Retinal pigment epithelial cell (primary cell): Measurements from ENCODE around the gene DYNLT4.
"Not testable (repeated sequence)": the region's sequence is repeated elsewhere in the genome, so short reads cannot be mapped to it uniquely, and the experiment has no call there.

Experiments
- DNase-seq: peaks from one replicate; pipeline ENCODE4 v3.0.0-alpha.2; 2010; ENCODE audit warnings: low read depth
- H3K4me3 ChIP-seq: 2 replicates; pipeline ENCODE4 v1.5.1; 2011; ENCODE audit warnings: mild to moderate bottlenecking, low read length, control low read depth, moderate library complexity
- CTCF ChIP-seq: conservative IDR thresholded peaks from 2 replicates; pipeline ENCODE4 v1.5.1; 2011; ENCODE audit warnings: low read depth, low read length, control low read depth, inconsistent platforms

The DYNLT4 gene

DNA sequence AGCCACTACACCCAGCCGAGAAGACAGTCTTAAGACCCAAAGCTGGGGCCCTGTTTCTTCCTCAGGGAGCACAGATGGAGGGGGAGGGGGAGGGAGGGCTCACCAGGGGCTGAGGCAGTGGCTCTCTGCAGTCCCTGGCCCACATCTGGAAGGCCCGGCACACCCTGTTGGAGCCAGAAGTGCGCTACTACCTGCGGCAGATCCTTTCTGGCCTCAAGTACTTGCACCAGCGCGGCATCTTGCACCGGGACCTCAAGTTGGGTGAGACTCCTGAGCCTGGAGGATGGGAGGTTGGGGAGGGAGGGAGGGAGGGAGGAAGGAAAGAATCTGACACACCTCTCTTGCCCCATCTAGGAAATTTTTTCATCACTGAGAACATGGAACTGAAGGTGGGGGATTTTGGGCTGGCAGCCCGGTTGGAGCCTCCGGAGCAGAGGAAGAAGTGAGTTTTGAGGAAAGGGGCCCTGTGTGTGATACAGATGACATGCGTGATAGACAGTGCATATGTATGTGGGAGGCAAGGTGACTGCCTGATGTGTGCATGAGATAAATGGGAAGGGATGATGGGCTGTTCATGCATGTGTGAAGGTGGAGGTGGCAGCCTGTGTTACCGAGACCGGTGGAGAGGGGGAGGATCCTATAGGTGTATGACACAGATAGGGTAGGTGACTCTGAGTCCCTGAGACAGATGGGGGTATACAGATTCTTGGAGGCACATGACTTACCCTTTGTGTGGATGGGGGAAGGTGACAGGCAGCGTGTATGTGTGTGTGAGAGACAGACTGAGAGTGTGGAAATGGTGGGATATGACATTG lies 5.5 kb downstream of the DYNLT4 start:
- peak overlapping the region; percentile 64 for H3K4me3 ChIP-seq
- TF ChIP-seq CTCF = no peak
- no peak for DNase-seq

DNA sequence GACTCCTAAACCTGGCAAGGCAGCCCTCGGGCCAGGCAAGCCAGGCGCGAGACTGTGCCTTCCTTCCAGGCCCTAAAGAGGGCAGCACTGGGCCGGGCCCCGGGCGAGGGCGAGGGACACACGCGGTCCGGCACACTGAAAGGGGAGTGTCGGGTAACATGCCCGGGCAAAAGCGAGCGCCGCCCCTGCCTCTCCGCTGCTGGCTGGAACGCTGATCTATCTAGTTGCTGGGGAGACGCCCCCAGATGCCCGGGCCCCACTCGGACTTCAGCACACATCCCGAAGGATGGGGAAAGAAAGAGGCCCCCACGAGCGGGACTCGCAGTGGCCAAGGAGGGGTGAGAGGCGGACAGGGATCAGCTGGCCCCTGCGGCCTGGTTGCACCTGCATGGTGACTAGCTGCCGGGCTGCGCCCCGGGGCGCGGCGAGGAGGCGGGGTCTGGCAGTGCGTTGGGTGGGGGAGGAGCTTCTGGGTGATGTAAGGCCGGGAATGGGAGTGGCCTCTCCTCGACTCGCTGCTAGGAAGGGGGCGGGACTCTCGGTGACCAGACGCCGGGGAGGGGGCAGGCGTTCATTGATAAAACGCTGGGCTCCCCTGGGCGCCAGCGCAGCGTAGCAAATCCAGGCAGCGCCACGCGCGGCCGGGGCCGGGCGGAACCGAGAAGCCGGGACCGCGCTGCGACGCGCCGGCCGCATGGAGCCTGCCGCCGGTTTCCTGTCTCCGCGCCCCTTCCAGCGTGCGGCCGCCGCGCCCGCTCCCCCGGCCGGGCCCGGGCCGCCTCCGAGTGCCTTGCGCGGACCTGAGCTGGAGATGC lies 7.2 kb downstream of the DYNLT4 start, which contains the start of gene PLK3:
Gene PLK3, plus strand, starts transcription at position 608 of the 815 bp plus-strand sequence. Its CDS starts 87 bp downstream, at position 695.
- peak; percentile 93 for DNase-seq
- TF ChIP-seq CTCF = peak; percentile 90
- H3K4me3 ChIP-seq = peak within 1 kb of the TSS; percentile 84

- no peak overlapping the region for H3K4me3 ChIP-seq
- no peak for DNase-seq
- TF ChIP-seq CTCF = no peak
Observed at GRCh38 chr1:44798481-44799365, 8.4 kb downstream of the DYNLT4 start.

DNA sequence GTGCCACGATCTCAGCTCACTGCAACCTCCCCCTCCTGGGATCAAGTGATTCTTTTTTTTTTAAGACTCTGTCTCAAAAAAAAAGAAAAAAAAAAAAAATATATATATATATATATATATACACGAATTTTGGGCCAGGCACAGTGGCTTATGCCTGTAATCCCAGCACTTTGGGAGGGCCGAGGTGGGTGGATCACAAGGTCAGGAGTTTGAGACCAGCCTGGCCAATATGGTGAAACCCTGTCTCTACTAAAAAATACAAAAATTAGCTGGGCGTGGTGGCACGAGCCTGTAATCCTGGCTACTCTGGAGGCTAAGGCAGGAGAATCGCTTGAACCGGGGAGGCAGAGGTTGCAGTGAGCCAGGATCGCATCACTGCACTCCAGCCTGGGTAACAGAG lies 9.3 kb downstream of the DYNLT4 start:
- not testable (repeated sequence) for H3K4me3 ChIP-seq, DNase-seq

GRCh38 chr1:44792736-44793502 lies 14.2 kb downstream of the DYNLT4 start:
- no peak overlapping the region for H3K4me3 ChIP-seq
- no peak for DNase-seq
- no peak for TF ChIP-seq CTCF

GRCh38 chr1:44790968-44791801 lies 16.0 kb downstream of the DYNLT4 start:
- H3K4me3 ChIP-seq = no peak overlapping the region
- DNase-seq = no peak
- no peak for TF ChIP-seq CTCF
